HG03439 (cell line): ENCODE measurements around the gene SLC7A6OS.

Experiments
- ATAC-seq: cut with Tn5 transposase; IDR thresholded peaks from one replicate; pipeline ENCODE4 v1.9.1; 2021; ENCODE audit warnings: mild to moderate bottlenecking, moderate library complexity; ENCODE audit not compliant: unreplicated experiment

The SLC7A6OS gene

DNA sequence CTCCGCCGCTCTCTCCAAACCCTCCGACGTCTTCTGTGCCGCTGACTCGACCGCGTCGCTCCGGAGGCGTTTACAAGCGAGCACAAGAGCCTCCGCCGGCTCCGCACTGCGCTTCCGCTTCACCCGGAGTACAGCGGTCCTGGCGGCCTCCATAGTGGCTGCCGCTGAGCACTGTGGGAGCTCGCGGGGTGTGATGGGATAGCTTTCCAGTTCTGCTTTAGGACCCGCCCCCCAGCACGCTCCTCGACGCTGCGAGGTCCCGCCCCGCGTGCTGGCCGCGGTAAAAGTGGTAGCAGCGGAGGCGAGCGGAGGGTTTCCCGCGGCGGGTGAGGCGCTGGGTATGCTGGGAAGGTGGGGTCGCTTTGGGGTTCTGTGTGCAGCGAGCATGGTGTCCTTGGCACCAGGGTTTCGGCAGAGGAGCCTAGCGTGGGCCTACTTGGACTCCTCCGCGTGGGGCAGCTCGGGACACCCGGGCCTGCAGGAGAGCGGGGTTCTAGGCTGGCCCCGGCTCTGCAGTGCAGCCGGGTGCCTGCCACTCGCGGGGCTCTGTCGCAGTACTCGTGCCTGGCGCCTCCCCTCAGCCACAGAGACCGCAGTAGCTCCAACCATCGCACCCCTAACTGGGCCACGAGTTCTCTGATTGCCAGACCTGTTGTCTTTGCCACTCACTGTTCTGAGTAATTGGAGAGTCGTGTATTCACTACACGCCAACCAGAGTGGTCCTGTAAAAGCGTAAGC, at the start of gene SLC7A6OS, which contains the start of gene PRMT7:
Gene SLC7A6OS, minus strand, starts transcription at position 173 of the 738 bp plus-strand sequence. Its CDS starts 20 bp downstream, at position 153.
Gene PRMT7, plus strand, starts transcription at position 246 of the 738 bp plus-strand sequence. CDS start 4,961 bp downstream, outside the sequence.
- ATAC-seq, result peak; percentile 97

DNA sequence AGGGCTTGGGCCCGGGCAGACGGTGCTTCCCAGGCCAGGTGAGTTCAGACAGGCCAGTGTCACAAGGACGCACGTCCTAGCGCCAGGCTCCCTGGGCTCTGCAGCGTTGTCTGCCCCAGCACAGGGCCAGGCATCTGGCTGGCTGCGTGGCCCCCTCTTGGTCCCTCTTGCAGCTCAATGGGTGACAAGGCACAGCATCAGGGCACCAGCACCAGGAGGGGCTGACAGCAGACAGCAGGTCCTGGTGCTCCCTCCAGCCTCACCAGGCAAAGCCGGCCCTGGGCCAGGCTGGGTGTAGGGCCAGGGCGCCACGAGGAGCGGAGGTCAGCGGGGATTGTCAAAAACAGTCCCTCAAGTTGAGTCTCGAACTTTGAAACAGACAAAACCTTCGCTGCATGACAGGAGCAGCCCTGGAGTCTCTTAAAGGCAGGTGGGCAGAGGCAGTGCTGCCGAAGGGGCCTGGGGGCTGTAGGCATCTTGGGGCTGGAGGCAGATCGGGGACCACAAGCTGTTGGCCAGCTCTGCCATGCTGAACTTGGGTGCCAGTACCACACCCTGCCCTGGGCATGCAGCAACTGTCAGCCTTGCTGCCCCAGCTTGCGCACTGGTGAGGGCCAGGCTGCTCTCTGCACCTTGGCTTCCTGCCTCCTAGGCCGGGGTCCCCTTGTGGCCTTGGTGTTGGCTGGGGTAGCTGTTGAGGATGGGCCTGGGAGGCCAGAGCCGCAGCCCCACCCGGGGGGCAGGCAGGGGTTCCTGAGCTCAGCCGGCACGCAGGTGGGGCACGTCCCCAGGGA, 48.8 kb upstream of the SLC7A6OS start:
- ATAC-seq, result no peak

DNA sequence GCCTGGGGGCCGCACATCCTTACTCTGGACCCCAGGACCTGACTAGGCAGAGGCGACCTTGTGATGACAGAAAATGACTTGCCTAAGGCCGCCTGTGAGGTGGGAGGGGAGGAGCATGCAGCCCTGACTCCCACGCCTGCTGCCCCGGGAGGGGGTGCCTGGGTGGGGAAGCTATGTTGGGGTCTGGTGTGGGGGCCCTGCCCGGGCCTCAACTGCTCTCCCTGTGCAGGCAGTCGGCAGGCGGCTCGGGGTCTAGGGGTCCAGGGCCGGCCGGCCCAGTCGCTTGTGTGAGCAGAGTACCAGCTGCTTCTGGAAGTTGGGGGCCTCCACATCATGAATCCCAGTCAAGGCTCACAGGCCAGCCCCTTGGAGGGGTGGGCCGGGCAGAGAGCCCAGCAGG, 48.2 kb upstream of the SLC7A6OS start:
- ATAC-seq, result no peak

DNA sequence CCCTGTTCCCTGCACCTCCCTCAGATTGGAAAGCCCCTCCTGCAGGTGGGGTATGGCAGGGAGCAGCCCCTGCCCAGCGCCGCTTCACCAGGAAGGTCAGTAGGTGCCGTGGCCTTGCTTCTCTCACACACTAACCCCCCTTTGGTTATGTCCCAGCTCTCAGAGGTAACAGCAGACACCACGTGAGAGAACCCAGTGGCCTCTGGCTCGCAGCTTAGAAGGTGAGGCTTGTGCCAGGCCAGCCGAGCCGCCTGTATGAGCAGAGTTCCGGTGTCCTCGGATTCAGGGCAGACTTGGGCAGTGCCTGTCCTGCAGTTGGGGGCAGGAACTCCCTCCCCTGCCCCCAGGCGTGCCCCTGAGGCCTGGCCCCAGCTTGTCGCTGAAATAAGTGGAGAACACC, 47.2 kb upstream of the SLC7A6OS start:
- no peak for ATAC-seq

DNA sequence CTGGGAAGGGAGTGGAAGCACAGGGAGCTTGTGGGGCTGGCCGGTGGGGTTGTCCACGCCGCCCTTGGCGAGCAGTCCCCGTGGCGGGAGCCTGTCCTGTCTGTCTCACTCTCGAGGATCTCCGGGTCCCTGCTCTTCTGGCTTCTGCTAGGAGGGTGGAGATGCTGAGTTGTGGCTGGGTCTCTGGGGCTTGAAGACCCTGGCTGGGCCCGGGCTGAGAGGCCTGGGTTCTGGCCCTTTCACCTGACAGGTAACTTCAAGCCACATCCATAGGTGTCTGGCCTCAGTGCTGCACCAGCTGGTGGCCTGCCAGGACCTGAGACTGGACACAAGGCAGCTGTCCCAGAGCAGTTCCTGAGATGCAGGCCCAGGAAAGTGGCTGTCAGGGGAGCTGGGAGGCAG, 46.8 kb upstream of the SLC7A6OS start:
- no peak for ATAC-seq

DNA sequence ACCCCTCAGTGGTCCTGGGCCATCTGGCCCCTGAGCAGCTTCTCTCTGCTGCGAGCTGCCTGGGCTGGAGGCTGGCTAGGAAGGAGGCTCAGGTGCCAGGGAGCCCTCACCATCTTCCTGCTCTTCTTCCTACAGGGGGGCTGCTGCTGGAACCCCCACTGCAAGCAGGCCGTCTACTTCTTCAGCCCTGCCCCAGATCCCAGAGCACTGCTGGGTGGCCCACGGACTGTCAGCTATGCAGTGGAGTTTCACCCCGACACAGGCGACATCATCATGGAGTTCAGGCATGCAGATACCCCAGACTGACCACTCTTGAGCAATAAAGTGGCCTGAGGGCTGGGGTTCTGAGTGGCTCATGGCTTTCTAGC, 46.2 kb upstream of the SLC7A6OS start:
- no peak for ATAC-seq

DNA sequence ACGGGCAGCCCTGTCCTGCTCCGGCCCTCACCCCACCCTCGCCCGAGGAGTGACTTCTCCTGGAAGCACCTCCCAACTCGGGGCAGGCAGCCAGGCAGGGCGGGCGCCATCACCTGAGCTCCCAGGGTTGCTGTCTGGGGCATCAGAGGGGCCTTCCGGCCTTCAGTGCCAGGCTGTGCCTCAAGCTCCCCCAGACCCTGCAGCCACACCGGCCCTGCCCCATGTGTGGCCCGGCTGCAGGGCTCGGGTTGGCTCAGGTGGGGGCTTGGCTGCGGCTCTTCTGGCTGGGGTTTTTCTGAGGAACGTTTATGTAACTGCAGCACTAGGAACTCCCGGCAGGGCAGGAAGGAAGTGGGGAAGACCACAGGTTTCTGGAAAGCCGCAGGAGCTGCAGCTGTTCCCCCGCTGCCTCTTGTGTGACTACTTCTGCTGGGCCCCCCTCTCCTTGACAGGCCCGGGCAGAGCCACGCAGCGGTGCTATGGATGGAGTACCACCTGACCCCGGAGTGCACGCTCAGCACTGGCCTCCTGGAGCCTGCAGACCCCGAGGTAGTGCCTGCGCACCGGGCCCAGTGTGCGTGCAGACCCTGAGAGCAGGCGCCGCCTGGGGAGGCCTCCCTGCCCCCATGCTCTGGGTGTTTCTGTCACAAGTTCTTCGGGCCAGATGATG, 45.6 kb upstream of the SLC7A6OS start:
- ATAC-seq, result peak; percentile 57

DNA sequence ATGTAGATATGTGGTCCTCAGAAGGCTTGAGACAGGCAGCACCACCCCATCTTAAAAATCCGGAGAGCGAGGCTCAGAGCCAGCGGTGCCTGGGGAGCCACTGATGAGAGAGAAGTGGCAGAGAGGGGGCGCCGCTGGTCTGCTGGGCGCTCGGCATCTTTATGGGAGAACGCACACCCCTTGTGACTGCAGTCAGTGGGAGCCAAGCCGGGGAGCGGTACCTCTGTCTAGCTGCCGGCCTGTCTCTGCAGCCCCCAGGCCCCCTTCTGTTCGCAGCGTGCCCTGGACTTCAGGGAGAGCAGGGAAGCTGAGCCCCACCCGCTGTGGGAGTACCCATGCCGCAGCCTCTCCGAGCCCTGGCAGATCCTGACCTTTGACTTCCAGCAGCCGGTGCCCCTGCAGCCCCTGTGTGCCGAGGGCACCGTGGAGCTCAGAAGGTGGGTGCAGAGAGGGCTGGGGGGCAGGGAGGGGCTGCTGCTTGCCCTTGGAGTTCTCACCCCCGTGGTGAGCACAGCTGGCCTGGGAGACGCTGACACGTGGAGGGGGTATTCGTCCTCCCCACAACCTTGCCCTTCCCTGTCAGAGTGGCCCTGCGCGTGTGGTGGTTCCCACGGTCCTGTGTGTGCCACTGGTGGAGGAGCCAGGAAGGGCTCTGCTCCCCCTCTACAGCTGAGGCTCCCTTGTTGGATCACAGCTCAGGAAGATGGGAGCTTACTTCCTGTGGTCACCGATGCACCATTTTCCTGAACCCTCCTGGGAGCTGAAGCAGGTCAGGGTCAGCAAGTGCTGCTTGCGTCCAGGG, 44.9 kb upstream of the SLC7A6OS start:
- ATAC-seq, result no peak

DNA sequence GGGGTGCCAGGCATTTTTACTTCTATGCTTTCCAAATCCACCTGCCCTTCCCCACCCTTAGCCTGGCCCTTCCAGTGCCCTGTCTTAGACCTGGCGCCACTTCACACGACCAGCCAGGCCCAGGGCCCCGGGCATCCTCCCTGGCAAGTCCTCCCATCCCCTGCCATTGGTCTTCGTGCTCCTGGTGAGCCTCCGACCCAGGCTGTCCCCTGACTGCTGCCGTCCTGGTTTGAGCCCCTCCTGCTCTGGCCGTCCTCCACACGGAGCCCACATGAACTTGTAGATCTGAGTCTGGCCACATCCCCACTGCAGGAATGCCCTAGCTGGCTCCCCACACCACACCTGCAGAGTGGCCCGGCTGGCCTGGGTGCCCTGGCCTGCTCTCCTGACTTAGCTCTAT, 44.1 kb upstream of the SLC7A6OS start:
- no peak for ATAC-seq

DNA sequence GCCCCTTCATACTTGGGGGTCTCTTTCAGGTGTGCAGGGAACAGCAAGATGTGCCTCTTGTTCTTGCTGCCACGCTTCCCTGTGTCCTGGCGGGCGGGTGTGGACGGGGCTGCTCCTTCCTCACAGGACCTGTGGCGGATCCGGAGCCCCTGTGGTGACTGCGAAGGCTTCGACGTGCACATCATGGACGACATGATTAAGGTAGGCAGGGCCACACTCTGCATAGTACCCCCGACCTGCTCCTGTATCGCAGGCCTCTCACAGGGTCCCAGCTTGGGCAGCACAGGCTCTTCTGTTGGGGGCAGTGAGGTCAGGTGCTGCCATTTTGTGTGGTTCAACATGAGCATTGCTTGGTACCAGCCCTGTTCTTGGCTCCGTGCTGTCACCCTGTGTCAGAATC, 42.6 kb upstream of the SLC7A6OS start:
- ATAC-seq, result no peak

DNA sequence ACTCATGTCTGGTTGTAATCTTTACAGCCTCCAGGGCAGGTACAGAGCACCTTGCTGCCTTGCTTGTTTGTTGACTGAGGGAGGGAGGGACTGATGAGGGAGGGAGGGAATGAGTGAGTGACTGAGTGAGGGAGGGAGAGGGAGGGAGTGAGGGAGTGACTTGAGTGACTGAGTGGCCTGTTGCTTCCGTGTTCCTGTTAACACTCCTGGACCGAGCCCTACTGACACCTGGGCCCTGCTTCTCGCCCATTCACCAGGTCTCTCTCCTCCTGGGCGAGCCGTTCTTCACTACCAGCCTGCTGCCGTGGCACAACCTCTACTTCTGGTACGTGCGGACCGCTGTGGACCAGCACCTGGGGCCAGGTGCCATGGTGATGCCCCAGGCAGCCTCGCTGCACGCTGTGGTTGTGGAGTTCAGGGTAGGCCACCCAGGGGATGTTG, 41.3 kb upstream of the SLC7A6OS start:
- no peak for ATAC-seq

DNA sequence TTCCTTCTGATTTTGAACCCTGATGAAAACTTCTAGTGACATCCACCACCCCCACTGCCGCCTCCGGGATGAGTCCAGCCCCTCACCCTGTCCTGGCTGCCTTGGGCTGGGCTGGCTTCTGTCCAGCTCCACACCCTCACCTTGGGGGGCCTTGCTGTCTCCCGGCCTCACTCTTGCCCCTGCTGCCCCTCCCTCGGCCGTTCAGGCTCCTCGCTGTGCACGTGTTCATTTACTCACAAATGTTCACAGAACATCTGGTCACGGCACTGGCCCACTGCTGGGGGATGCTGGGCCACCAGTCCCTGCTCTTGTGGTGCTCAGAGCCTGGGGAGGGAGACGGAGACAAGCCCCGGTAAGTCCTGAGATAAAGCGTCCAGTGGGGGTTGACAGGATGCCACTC, 40.7 kb upstream of the SLC7A6OS start:
- ATAC-seq, result no peak

DNA sequence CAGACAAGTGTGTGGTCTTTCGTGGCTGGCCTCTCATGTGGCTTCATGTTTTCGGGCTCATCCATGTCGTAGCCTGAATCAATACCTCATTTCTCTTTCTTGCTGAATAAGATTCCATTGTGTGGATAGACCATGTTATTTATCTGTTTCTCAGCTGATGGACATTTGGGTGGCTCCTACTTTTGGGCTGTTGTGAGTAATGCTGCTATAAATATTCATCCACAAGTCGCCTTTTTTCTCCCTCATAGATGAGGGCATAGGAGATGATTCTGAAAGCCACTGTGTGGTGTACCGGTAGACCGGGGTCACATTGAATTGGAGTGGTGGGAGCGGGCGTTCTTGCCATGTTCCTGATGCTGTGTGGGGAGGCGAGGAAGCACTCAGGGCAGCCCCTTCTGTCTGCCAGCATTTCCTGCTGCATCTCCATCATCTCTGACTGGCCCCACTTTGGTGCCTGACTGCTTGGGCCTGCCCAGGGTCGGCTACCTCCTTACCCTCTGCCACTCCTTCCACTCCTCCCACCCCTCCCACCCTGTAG, 40.1 kb upstream of the SLC7A6OS start:
- no peak for ATAC-seq

DNA sequence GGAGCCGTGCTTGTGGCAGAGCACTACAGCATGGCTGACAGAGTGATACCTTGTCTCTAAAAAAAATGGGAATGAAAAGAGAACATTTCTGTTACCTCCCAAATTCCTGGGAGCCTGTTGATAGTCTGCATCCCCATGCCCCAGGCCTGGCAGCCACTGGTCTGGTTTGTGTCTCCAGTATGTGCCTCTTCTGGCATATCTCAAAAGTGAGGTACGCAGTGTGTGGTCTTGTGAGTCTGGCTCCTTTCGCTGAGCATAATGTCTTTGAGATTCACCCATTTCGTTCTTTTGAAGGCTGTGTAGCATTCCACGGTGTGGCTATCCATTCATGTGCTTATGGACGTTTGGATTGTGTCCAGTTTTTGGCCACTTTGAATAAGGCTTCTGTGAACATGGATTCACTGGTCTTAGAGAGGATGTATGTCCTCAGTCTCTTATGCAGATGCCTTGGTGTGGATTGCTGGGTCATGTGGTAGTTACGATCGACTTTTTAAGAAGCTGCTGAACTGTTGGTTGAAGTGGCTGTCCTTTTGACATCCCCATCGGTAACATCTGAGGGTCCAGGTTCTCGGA, 39.2 kb upstream of the SLC7A6OS start:
- no peak for ATAC-seq

DNA sequence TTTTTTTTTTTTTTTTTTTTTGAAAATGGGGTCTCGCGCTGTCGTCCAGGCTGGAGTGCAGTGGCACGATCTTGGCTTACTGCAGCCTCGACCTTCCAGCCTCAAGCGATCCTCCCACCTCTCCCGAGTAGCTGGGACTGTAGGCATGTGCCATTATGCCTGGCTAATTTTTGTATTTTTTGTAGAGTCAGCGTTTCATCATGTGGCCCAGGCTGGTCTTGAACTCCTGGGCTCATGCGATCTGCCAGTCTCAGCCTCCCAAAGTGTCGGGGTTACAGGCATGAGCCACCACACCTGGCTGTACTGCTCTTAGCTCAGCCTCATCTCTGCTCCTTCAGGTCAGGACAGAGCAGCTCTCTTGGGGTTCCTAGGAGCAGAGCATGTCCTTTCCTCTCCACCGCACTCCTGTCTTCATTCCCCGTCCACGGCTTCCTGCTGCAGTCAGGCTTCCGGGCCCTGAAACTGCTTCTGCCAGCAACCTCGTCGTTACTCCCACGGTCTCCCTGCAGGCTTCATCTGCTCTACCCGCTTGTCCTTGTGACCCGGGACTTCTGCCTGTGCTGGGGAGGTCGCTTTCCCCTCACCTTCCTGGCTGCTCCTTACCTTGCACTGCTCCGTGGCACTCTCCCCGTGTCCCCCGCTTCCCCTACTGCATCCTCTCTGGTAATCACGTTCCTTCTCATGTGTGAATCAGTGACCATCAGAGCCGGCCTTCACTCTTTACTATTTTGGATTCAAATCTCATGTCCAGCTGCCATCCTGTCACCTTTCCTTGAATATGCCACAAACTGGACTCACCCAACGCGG, 38.1 kb upstream of the SLC7A6OS start:
- ATAC-seq, result no peak

DNA sequence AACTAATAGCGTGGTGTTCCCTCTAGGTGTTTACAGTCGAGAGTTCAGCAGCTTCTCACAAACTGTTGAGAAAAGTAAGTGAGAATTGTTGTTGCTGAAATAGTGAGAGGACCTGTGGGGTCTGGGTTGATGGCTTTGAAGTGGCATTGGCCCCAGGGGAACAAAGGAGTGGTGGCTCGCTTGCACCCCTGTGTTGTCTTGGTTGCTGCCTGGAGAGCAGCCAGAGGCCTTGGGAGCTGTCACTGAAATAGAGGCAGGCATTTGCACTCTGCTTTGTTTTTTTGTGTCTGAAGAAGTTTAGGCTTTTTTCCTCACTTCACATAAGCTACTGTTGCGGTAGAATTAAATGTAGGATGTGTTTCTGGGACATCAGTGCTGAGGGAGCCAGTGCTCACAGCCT, 36.9 kb upstream of the SLC7A6OS start:
- ATAC-seq, result no peak

DNA sequence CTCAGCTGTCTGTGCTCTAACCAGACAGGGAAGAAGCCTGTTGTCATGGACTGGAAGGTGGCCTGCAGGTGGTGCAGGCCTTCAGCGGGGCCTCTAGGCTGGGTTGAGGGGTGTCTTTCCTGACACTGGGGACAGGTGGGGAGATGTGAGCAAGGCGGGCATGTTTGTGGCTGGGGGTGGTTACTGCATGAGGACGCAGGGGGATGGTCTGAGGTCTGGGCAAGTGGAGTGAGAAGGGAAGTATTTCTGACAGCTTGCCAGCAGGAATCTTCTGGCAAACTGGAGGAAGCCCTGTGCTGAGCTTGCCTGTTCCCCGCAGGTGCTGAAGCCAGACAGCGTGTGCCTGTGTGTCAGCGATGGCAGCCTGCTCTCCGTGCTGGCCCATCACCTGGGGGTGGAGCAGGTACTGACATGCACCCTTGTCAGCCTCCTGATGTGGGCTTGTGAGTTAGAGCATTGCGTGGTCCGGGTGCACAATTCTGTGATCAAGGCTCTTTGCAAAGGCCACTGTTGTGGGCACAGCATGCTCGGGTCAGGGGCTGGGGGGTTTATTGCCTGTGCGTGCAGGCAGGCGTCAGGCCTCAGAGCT, 36.2 kb upstream of the SLC7A6OS start:
- no peak for ATAC-seq

DNA sequence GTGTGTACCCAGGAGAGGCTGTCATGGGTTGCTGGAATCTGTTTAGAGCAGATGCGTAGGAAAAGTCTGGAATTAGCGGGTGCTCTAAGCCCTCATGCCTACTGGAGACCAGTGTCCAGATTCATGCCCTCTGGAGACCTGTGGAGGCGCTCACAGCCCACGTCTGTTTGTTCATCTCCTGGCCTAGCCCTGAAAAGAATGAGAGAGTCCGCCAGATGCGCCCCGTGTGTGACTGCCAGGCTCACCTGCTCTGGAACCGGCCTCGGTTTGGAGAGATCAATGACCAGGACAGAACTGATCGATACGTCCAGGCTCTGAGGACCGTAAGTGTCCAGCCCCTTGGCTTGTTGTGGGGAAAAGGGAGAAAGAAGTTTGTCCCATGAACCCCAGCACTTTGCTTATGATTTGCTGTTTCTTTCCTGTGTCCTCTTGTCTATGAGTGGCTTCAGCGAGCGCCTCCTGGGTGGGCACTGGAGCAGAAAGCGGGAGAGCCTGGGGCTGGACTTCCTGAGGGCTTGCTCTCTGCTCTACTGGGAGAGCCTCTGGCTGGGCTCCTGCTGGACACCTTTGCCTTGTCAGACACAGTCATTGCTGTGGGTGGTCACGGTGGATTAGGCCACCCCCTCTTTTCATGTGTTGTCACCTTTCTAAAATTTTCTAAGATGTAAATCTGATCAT, 35.4 kb upstream of the SLC7A6OS start:
- no peak for ATAC-seq
